Measurements from ENCODE around the gene HOXA13. TPM values are rescaled to one million over a fixed set of nuclear protein-coding genes. Genes with fewer than 3 reads are reported as not detected.

The HOXA13 gene
- total and polyA plus RNA-seq, 4 donors, result 0.02 TPM; not detected in 3

- Histone ChIP-seq H3K4me3 (ENCODE audit: low read depth in 1 of 3, low read length in 3 of 3) (no peak overlapping the region), H3K9me3 (ENCODE audit: control insufficient read depth in 4 of 4, low read length in 3 of 4) (peaks cover 0 to 5% (median 0%) of the 10 kb centered on the region in 4 donors), H3K9ac (ENCODE audit: low read depth in 1 of 2, low read length in 2 of 2) (no peak overlapping the region), H3K36me3 (ENCODE audit: control insufficient read depth in 4 of 4, insufficient read depth in 3 of 4, low read depth in 1 of 4, low read length in 3 of 4) (no peaks in the 10 kb centered on the region), H3K27me3 (ENCODE audit: control insufficient read depth in 4 of 4, insufficient read depth in 4 of 4, low read length in 3 of 4) (peaks cover 15 to 56% (median 40%) of the 10 kb centered on the region in 4 donors), H3K4me1 (ENCODE audit: control insufficient read depth in 4 of 4, insufficient read depth in 4 of 4, low read length in 3 of 4) (peaks cover 14 to 36% (median 22%) of the 10 kb centered on the region in 4 donors), H3K27ac (ENCODE audit: low read depth in 1 of 2, low read length in 2 of 2) (no peak overlapping the region)
- no peak for TF ChIP-seq RXRA (IDR thresholded peaks at IDR 0.05)
- no peak for TF ChIP-seq TAF1 (conservative IDR thresholded peaks at IDR 0.05)
- TF ChIP-seq NR2F2 (IDR thresholded peaks at IDR 0.05), result no peak
- no peak for TF ChIP-seq CTCF (IDR thresholded peaks at IDR 0.05; ENCODE audit: low read depth, low read length, missing input control)
- TF ChIP-seq FOXA2 (IDR thresholded peaks at IDR 0.05), result no peak
- no peak for TF ChIP-seq ATF3 (IDR thresholded peaks at IDR 0.05)
- no peak for TF ChIP-seq JUND (IDR thresholded peaks at IDR 0.05)
- no peak for TF ChIP-seq YY1 (IDR thresholded peaks at IDR 0.05)
- TF ChIP-seq HNF4G (IDR thresholded peaks at IDR 0.05), result no peak
- TF ChIP-seq SP1 (IDR thresholded peaks at IDR 0.05), result no peak
- no peak for TF ChIP-seq EGR1 (IDR thresholded peaks at IDR 0.05; ENCODE audit: low read depth in 2 of 2)
- no peak for TF ChIP-seq FOXA1 (IDR thresholded peaks at IDR 0.05)
- no peak for TF ChIP-seq RAD21 (IDR thresholded peaks at IDR 0.05)
- TF ChIP-seq REST (IDR thresholded peaks at IDR 0.05), result no peak
- TF ChIP-seq MAX (IDR thresholded peaks at IDR 0.05), result no peak
- TF ChIP-seq GABPA (IDR thresholded peaks at IDR 0.05 in 1 of 2, conservative IDR thresholded peaks at IDR 0.05 in 1 of 2), result no peak
- no peak for TF ChIP-seq ZBTB33 (IDR thresholded peaks at IDR 0.05)
- no peak for DNase-seq (ENCODE audit: low spot score)
- WGBS, result 13% methylated on average over 22 of the region's 22 CpGs
These were observed 47.0 kb downstream of the HOXA13 start for GRCh38 chr7:27152816-27153442.

All from liver (tissue), 9 donors.